GDM1 (cell line): ENCODE data around the gene PRDM11.
"Not testable (repeated sequence)": the region's sequence is repeated elsewhere in the genome, so short reads cannot be mapped to it uniquely, and the experiment has no call there.

Experiments
- DNase-seq: peaks from one replicate; lab custom pipeline; 2025; lab: John Stamatoyannopoulos, UW

PRDM11 gene

GRCh38 chr11:45146072-45147016 is at the start of gene PRDM11:
Gene PRDM11 (plus strand): TSS chr11:45146639. CDS start chr11:45181767, 35,128 bp downstream.
- peak; percentile 25 for DNase-seq

DNA sequence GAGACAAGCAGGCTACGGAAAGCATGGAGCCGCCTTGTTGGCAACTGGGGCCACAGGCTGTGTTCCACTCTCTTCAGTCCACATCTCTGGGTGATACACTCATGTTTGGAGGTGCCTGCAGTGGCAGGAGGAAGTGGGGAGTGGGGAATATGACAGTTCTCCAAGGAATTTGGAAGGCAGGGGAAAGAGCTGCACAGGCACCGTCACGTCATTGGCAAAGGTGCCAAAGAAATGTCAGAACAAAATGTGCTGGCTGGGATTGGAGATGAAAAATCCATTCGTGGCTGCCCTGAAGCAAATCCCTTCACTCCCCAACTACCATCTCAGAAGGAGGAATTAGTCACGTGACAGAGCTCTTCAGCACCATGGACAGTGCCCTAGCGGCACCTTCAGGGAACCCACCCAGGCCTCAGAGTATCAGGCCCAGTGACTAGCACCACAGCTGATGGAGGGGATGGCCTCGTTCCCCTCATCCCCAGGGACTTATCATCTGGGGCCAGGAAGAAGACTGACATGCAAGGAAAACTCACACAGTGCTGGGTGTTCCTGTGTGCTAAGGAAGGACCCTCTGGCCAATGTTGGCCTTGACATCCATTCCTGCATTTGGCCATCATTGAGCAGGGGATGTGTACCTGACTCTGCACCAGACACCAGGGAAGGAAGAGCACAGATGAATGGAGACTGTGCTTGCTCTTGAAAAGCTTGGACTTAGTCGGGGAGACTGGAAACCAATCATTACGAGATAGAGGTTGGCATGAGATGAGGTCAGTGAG is 48.5 kb upstream of the PRDM11 start:
- peak; percentile 47 for DNase-seq

GRCh38 chr11:45098929-45099328 is 47.5 kb upstream of the PRDM11 start:
- DNase-seq: no peak

DNA sequence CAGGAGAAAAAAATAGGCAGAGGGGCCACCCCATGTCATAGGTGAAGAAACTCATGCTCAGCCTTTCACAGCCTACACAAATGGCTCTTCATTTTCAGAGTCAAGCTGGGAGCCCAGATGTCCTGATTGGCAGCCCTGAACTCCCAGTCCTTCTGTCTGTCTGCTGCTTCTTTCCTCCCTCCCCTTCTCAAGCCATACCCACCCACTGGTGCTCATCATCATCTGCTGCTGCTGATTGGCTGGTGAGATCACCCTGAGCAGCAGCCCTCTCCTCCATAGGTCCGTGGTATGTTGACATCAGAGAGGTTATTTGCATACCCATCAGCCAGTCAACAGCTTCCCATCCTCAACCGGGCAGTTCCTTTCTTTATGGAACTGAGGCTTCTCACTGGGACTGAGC is 46.1 kb upstream of the PRDM11 start:
- DNase-seq: peak; percentile 83

DNA sequence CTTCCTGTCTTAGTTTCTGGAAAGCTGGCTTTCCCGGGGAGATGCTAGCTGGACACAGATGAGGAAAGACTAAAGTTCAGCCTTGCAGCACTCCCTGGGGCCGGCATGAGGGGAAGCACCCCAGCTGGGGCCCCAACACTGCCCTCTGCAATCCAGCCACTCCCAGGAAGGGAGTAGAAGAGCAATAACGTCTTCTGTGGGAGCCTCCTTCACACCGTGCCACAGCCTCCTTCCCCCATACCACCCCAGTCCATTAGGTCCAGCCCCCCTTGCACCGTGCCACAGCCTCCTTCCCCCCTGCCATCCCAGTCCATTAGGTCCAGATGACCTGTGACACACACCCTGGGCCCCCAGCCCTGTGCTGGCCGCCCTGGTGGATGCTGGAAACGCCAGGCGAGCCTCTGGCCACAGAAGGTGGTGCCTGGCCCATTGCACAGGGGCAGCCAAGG is 44.1 kb upstream of the PRDM11 start:
- DNase-seq: no peak

DNA sequence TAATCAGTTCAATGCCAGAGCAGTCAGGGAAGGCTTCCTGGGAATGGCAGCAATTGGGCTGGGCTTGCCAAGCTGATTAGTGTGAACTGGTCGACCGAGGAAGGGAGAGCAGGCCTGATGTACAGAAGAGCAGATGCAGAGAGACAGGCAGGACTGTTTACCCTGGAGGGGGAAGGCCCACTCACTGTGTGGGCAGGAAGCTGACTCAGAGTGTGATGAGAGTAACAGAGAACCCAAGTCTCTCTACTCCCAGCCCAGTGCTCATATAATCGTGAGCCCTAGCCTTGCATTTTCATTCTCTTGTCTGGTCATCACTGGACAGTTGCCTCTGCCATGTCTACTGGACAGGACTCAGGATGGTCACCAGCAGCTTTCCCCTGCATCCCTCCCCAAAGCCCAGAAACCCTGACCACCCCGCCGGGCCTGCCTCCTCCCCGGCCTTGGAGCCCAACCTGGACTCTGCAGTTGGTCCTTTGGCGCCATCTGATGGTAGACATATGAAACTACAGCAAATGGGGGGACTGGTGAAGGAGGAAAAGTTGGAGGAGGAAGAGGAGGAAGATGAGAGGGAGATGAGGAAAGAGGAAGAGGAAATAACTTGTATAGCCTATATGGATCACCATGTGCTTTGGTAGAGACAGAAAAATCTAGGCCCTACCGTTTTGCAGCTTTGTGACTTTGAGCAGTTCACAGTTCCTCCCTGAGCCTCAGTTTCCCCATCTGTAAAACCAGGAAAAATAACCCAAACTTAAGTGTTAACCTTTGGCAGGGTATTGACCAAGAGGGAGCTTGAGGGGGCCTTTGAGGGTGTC is 43.4 kb upstream of the PRDM11 start:
- peak; percentile 58 for DNase-seq

- no peak for DNase-seq
Observed at GRCh38 chr11:45104006-45104789, 42.2 kb upstream of the PRDM11 start.

- no peak for DNase-seq
Observed at GRCh38 chr11:45104790-45105084, 41.7 kb upstream of the PRDM11 start.

DNA sequence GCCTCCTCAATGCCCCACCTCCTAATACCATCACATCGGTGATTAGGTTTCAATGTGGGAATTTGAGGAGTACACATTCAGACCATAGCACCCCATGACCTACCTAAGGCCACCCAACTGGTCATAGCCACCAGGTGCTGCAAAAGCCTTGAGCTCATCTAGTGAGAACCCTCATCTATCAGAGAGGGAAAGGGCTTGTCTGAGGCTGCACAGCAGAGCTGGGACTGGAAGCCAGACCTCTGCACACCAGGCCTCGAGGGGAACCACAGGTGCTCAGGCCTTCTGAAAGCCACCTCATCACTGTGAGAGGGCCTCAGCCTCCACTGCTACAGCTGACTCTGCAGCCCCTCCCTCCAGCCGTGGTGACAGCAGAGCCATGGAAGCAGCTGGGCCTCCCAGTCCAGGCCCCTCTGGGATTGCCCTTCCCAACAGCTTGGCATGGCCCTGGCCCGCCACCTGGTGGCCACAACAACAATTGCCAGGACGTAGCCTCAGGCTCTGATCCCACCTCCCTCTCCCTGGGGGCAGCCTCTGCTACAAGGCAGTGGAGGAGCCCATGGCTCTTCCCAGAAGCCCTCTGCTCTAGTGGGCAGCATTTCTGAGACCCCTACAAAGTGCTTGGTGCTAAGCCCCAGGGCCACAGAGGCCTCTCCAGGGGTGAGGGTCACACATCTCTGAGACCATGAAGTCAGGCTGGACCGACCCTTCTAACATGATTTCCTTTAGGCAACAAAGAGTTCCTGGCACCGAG is 41.0 kb upstream of the PRDM11 start:
- peak; percentile 64 for DNase-seq

DNA sequence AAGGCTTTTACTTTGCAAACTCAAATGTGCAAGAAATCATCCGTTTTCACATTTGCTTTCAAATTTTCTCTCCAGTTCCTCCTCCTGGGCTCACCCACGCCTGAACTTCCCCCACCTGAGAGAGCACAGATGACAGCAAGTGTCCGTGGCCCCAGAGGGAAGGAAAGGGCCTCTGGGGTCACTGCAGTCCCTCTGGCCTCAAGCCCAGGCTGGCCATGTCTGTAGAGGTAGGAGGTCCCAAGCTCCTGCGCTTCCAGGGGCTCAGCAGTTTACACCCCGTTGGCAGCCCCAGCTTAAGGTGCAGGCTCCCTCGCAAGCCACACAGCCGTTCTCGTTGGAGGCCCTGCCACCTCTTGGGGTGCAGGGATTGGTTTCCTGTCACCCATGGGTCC is 40.5 kb upstream of the PRDM11 start:
- DNase-seq: no peak

- no peak for DNase-seq
Observed at GRCh38 chr11:45106440-45106839, 40.0 kb upstream of the PRDM11 start.

DNA sequence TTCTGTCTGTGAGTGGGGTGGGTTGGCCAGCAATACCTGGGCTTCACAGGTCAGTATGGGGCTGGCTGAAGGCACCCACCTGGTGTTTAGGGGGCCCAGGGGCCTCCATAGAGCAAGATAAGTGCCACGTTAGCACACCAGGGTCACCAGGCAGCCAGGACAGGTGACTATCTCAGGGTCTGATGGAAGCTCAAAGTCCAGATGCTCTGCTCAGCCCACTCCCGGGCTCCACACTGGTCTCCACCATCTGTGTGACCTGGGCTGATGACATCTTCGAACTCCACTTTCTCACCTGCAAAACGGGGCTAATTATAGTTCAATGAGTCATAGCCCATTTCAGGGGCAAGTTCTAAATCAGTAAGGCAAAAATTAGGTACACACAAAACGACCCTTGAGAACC is 39.4 kb upstream of the PRDM11 start:
- DNase-seq: no peak

- no peak for DNase-seq
Observed at GRCh38 chr11:45108070-45109064, 38.1 kb upstream of the PRDM11 start.

GRCh38 chr11:45109400-45109799 is 37.0 kb upstream of the PRDM11 start:
- DNase-seq: no peak

DNA sequence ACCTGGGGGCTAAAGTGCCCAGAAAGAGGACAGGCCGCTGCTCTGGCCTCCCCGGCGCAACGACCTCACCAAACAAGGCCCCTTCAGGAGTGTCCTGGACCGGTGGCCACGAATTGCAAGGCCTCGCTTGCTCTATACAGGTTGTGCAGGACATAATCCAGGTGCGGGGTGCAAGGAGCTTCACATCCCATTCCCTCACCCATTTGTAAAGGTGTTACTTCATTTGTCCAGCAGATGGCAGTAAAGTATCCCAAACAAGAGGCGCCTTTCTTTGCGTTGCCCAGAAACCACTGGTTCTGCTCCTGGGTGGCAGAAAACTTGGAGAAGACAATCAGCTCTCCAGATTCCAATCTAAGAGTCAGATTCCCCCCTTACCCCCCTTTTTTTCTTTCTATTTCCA is 35.9 kb upstream of the PRDM11 start:
- DNase-seq: peak; percentile 17

DNA sequence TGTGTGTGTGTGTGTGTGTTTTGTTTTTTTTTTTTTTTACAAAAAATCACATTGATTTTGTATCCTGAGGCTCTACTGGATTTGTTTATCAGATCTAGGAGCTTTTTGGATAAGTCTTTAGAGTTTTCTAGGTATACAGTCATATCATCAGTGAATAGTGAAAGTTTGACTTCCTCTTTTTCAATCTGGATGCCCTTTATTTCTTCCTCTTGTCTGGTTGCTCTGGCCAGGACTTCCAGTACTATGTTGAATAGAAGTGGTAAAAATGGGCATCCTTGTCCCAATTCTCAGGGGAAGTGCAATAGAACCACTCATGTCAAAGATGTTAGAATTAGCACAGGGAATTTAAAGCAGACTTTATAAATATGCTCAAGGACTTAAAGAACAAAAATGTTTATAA is 32.6 kb upstream of the PRDM11 start:
- DNase-seq: no peak

- not testable (repeated sequence) for DNase-seq
Observed at GRCh38 chr11:45127836-45128235, 18.6 kb upstream of the PRDM11 start.

GRCh38 chr11:45133878-45134277 is 12.6 kb upstream of the PRDM11 start:
- no peak for DNase-seq

DNA sequence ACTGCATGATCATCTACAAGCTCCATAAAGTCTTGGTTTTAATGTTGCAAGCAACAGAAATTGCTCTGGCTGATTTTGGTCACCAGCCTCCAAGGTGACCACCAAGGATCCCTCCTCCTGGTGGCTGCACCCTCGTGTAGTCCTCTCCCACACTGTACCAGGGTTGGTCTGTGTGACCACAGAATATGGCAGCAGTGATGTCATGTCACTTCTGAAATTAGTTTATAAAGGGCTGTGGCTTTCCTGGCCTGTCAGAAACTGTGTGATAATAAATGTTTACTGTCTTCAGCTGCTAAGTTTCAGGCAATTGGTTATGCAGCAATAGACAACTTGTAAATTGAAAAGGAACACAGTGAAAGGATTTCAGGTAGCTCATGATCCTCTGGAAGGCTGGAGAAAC is 5.3 kb upstream of the PRDM11 start:
- no peak for DNase-seq

DNA sequence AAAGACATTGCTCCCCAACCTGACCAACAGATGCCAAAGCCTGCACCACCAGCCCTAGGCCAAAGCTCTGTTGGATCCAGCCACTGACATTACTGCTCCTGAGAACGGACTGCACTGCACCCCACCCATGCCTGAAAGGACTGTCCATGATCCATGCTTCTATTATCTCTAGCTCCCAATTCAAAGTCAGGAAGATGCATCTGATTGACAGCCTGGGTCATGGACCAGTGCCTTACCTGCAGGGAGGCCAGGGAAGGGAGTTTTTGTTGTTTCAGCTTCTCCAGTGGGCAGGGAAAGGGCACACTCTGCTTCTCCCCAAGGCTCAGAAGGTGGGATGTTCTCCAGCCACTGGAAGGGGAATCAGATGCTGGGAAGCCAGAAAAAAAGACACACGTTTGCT is 4.8 kb upstream of the PRDM11 start:
- DNase-seq: no peak
